ENCODE data around the gene TMSB4X.
"Not testable (repeated sequence)": the region's sequence is repeated elsewhere in the genome, so short reads cannot be mapped to it uniquely, and the experiment has no call there.

The TMSB4X gene

GRCh38 chrX:12974796-12975669 is at the start of gene TMSB4X:
TSS of gene TMSB4X (plus strand) at chrX:12975110.
- H3K4me3 ChIP-seq (ENCODE audit: low read length) = peak within 1 kb of the TSS; percentile 74
- TF ChIP-seq ZNF274 (IDR thresholded peaks at IDR 0.05; ENCODE audit: low read depth, low read length) = no peak

DNA sequence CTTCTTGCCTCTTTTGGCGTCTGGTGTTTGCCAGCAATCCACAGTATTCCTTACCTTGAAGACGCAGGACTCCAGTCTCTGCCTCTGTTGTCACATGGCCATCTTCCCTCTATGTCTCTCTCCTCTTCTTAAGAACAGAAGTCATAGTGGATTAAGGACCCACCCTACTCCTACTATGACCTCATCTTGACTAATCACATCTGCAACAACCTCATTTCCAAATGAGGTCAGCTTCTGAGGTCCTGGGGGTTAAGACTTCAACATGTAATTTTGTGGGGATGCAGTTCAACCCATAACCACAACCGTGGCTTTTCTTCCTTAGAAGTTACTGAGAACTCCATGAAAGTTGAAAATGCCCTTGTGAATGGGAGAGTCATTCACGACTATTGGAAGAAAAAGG is 45.2 kb upstream of the TMSB4X start:
- no peak overlapping the region for H3K4me3 ChIP-seq (ENCODE audit: low read length)
- TF ChIP-seq ZNF274 (IDR thresholded peaks at IDR 0.05; ENCODE audit: low read depth, low read length) = no peak

GRCh38 chrX:12930150-12930549 is 44.8 kb upstream of the TMSB4X start:
- TF ChIP-seq ZNF274 (IDR thresholded peaks at IDR 0.05; ENCODE audit: low read depth, low read length) = no peak
- H3K4me3 ChIP-seq (ENCODE audit: low read length) = no peak overlapping the region

DNA sequence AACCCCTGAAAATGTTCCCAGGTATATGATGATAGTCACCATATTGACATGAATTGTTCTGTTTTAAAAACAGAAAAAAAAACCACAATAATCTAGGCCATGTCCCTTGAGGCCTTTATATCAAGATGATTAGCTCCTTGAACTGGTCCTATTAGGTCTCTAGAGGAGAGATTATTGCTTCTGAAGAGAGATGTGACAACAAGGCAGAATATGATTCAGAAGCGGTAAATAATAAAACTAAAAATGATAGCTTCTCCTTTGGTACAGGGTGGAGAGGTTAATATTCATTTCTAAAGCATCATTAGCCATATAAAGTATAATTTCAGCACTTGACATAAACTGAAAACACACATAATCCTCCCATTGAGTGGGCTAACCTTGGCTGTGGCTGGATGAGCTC is 42.7 kb upstream of the TMSB4X start:
- TF ChIP-seq ZNF274 (IDR thresholded peaks at IDR 0.05; ENCODE audit: low read depth, low read length) = no peak
- no peak overlapping the region for H3K4me3 ChIP-seq (ENCODE audit: low read length)

- H3K4me3 ChIP-seq (ENCODE audit: low read length) = no peak overlapping the region
- no peak for TF ChIP-seq ZNF274 (IDR thresholded peaks at IDR 0.05; ENCODE audit: low read depth, low read length)
Observed at GRCh38 chrX:12934850-12935249, 40.1 kb upstream of the TMSB4X start.

DNA sequence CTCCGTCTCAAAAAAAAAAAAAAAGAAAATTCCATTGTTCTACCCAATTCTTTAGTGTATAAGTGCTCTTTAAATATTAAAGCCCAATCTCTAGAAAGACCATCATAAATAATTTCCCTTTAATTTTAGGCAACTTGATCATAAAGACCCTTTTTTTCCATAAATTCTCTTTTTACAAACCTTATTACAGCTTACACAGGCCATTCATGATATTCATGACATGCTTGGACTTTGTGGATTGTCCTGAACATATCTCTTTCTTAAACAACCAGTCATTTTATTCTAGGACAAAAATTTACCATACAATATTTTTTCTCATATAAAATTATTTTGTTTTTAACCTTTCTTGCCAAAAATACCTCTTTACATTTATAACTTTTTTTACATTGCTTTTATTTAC is 38.0 kb upstream of the TMSB4X start:
- no peak for TF ChIP-seq ZNF274 (IDR thresholded peaks at IDR 0.05; ENCODE audit: low read depth, low read length)
- H3K4me3 ChIP-seq (ENCODE audit: low read length) = no peak overlapping the region

DNA sequence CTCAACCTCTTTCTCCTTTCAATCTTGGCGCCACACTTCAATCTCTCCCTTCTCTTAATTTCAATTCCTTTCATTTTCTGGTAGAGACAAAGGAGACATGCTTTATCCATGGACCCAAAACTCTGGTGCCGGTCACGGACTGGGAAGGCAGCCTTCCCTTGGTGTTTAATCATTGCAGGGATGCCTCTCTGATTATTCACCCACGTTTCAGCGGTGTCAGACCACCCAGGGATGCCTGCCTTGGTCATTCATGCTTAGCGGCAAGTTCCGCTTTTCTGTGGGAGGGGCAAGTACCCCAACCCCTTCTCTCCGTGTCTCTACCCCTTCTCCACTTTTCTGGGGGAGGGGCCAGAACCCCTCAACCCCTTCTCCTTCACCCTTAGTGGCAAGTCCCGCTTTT is 34.4 kb upstream of the TMSB4X start:
- not testable (repeated sequence) for H3K4me3 ChIP-seq (ENCODE audit: low read length)

- not testable (repeated sequence) for H3K4me3 ChIP-seq (ENCODE audit: low read length)
Observed at GRCh38 chrX:12943592-12943991, 31.3 kb upstream of the TMSB4X start.

GRCh38 chrX:12944452-12944851 is 30.5 kb upstream of the TMSB4X start:
- not testable (repeated sequence) for H3K4me3 ChIP-seq (ENCODE audit: low read length)

DNA sequence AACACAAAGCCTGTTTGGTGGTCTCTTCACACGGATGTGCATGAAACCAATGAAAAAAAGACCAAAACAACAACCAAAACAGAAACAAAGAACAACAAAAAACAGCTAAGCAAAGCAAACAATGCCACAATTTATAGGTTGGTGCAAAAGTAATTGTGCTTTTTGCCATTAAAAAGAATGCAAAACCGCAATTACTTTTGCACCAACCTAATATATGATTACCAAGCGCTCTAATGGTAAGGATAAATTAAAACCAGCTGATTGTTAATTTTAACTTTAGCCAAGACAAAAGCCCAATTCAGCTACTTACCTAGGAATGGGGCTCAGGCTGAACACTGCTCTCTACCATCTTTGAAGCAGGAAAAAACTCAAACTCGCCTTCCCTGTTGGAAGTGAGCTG is 29.4 kb upstream of the TMSB4X start:
- TF ChIP-seq ZNF274 (IDR thresholded peaks at IDR 0.05; ENCODE audit: low read depth, low read length) = no peak
- no peak overlapping the region for H3K4me3 ChIP-seq (ENCODE audit: low read length)

- no peak for TF ChIP-seq ZNF274 (IDR thresholded peaks at IDR 0.05; ENCODE audit: low read depth, low read length)
- H3K4me3 ChIP-seq (ENCODE audit: low read length) = no peak overlapping the region
Observed at GRCh38 chrX:12946406-12946805, 28.5 kb upstream of the TMSB4X start.

- H3K4me3 ChIP-seq (ENCODE audit: low read length) = no peak overlapping the region; the same call in 1 of the 2 replicates
- TF ChIP-seq ZNF274 (IDR thresholded peaks at IDR 0.05; ENCODE audit: low read depth, low read length) = no peak
Observed at GRCh38 chrX:12946838-12947544, 27.9 kb upstream of the TMSB4X start.

- TF ChIP-seq ZNF274 (IDR thresholded peaks at IDR 0.05; ENCODE audit: low read depth, low read length) = no peak
- H3K4me3 ChIP-seq (ENCODE audit: low read length) = no peak overlapping the region
Observed at GRCh38 chrX:12947545-12948235, 27.2 kb upstream of the TMSB4X start.

- no peak for TF ChIP-seq ZNF274 (IDR thresholded peaks at IDR 0.05; ENCODE audit: low read depth, low read length)
Observed at GRCh38 chrX:12948495-12948894, 26.4 kb upstream of the TMSB4X start.

More at GRCh38 chrX:12948495-12948894, 26.4 kb upstream of the TMSB4X start:
- H3K4me3 ChIP-seq (ENCODE audit: low read length) = no peak overlapping the region

All from GM08714 (cell line).